T-helper 1 cell treated with Interleukin-12 subunit alpha and Interleukin-12 subunit beta and Interleukin-4 antibody, amounts not matched to agents 30 μg/mL and 1 μg/mL, for 36 hours (primary cell): ENCODE measurements around the gene SF3B1.
"Not testable (repeated sequence)": the region's sequence is repeated elsewhere in the genome, so short reads cannot be mapped to it uniquely, and the experiment has no call there.

ENCODE experiments used
- H3K27ac Mint-ChIP-seq: one replicate; pipeline ENCODE4 v1.8.0; 2021; ENCODE audit warnings: mild to moderate bottlenecking, mixed read lengths
- H3K27me3 Mint-ChIP-seq: one replicate; pipeline ENCODE4 v1.8.0; 2021; ENCODE audit warnings: low read depth, mixed read lengths
- H3K36me3 Mint-ChIP-seq: one replicate; pipeline ENCODE4 v1.8.0; 2021; ENCODE audit warnings: low read depth, mixed read lengths
- H3K4me1 Mint-ChIP-seq: one replicate; pipeline ENCODE4 v1.8.0; 2021; ENCODE audit warnings: low read depth, mixed read lengths
- H3K4me3 Mint-ChIP-seq: one replicate; pipeline ENCODE4 v1.8.0; 2021; ENCODE audit warnings: mild to moderate bottlenecking, moderate library complexity, mixed read lengths
- H3K9me3 Mint-ChIP-seq: one replicate; pipeline ENCODE4 v1.8.0; 2021; ENCODE audit warnings: mixed read lengths

SF3B1 gene

DNA sequence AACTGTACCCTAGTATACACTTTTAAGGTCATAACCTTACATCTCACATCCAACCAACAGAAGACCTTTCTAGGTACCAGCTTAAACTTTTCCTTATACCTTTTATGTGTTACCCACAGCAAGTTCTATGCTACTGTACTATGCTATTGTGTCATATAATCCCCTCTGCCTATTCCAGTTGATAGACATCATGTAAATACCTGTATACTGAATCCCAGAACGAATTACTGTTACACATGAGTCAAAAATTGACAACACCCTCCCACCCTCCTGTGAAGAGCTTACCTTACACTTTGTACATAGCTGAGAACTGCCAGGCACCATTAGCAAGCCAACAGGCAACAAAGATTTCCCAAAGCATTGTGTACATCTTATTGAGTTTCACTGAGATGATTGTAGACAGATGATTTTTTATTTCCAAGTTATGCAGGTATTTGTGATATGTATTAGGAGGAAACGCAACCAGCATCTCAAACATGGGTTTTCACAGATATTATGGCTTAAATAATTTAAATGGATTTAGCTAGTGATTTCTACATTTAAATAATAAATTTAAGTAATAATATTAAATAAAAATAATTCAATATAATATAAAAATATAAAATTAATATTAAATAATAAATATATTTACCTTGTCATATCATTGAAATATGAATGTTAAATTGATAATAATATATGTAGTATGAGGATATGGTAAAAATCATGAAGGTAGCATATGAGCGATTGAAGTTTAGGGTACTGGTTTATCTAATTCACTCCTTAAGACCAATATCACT is 81.2 kb downstream of the SF3B1 start:
- peaks cover 8% of the 10 kb centered on the region for H3K4me1 Mint-ChIP-seq
- no peak overlapping the region for H3K4me3 Mint-ChIP-seq
- H3K27ac Mint-ChIP-seq = no peak overlapping the region
- H3K9me3 Mint-ChIP-seq = no peaks in the 10 kb centered on the region
- H3K36me3 Mint-ChIP-seq = no peaks in the 10 kb centered on the region
- no peaks in the 10 kb centered on the region for H3K27me3 Mint-ChIP-seq

DNA sequence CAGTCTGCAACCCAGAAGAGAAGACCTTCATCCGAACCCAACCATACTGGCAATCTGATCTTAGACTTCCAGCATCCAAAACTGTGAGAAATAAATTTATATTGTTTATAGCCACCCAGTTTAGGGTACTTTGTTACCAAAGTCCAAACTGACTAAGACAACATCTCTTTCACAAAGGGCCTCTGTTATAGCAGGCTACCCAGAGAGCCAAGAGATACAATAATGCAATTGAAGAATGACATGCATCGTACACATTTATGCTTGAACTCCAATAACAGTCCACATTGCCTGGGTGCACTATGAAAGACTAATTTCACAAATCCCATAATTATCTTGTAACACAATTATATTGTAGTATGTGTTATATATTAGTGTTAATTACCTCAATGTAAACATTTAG is 85.1 kb downstream of the SF3B1 start:
- no peak overlapping the region for H3K27ac Mint-ChIP-seq
- H3K4me3 Mint-ChIP-seq = no peak overlapping the region
- H3K27me3 Mint-ChIP-seq = no peaks in the 10 kb centered on the region
- H3K4me1 Mint-ChIP-seq = peaks cover 3% of the 10 kb centered on the region
- no peaks in the 10 kb centered on the region for H3K36me3 Mint-ChIP-seq
- H3K9me3 Mint-ChIP-seq = no peaks in the 10 kb centered on the region

DNA sequence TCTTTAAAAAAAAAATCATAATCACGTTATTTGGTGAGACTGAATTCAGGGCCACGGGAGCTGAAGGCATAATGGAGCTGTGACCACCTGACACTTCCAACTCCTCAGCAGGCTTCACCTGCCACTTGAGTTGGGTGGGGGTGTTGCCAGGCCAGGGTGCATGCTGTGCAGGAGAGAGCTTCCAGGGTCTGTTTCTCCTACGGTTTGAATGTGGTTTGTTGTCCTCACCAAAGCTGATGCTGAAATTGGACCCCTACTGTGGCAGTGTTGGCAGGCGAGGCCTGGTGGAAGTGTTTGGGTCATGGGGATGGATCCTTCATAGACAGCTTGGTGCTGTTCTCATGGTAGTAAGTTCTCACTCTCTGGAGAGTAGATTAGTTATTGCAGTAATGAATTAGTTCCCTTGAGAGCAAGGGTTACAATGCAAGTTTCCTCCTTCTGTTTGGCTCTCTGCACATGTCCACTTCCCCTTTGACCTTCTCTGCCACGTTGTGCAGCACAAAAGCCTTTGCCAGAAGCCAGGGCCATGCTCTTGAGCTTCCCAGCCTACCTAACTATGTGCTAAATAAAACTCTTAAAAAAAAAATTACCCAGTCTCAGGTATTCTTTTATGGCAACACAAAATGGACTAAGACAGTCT is 86.0 kb downstream of the SF3B1 start:
- no peak overlapping the region for H3K27ac Mint-ChIP-seq
- peaks cover 3% of the 10 kb centered on the region for H3K4me1 Mint-ChIP-seq
- H3K4me3 Mint-ChIP-seq = no peak overlapping the region
- H3K27me3 Mint-ChIP-seq = no peaks in the 10 kb centered on the region
- no peaks in the 10 kb centered on the region for H3K36me3 Mint-ChIP-seq
- H3K9me3 Mint-ChIP-seq = no peaks in the 10 kb centered on the region

DNA sequence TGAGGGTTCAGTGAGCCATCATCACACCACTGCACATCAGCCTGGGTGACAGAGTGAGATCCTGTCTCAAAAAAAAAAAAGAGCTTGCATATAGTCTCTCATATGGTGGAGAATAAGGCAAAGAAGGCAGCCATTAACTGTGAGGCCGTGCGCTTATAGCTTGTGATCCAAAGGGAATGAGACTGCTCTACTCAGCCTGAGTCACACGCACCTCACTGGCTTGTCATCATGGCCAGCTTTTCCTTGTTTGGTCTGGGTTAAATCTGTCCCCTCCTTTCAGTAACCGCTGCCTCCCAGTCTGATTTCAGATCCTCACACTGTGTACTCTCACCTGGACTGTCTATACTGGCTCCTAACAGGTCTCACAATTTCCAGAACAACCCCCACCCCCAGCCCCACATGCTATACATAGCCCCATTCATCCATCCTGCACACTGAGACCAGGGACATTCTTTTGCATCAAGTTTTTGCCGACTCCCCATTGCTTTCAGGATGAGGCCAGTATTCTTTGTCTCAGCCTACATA is 88.9 kb downstream of the SF3B1 start:
- no peak overlapping the region for H3K4me3 Mint-ChIP-seq
- H3K36me3 Mint-ChIP-seq = peaks cover 3% of the 10 kb centered on the region
- peaks cover 8% of the 10 kb centered on the region for H3K4me1 Mint-ChIP-seq
- H3K9me3 Mint-ChIP-seq = no peaks in the 10 kb centered on the region
- H3K27ac Mint-ChIP-seq = no peak overlapping the region
- H3K27me3 Mint-ChIP-seq = no peaks in the 10 kb centered on the region

DNA sequence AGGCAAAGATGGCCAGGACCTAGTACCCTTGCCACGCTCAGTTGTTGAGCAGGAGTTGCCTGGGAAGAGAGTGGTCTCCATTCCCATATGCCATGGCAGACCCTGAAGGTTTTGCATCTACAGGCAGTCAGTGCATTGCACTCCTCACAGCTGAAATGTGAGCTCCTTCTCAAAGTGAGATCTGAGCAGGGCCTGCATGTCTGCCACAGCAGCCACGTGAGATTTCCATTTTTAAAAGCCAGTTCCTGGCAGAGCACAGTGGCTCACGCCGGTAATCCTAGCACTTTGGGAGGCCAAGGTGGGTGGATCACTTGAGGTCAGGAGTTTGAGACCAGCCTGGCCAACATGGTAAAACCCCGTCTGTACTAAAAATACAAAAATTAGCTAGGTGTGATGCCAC is 90.9 kb downstream of the SF3B1 start:
- H3K36me3 Mint-ChIP-seq, H3K27ac Mint-ChIP-seq, H3K9me3 Mint-ChIP-seq, H3K4me3 Mint-ChIP-seq, H3K27me3 Mint-ChIP-seq: not testable (repeated sequence)
- H3K4me1 Mint-ChIP-seq = peaks cover 13% of the 10 kb centered on the region

DNA sequence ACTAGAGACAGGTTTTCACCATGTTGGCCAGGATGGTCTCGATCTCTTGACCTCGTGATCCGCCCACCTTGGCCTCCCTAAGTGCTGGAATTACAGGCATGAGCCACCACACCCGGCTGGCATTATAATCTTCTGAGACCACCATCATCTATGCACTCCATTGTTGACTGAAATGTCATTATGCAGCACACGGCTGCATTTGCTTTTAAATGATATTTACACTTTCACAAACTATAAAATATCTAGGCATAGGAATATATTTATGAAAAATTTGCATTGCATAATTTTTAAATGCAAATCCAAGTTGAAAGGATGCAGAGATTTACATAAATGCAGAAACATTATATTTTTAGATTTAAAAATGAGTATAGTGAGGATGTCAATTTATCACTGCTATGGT is 94.2 kb downstream of the SF3B1 start:
- H3K36me3 Mint-ChIP-seq = peaks cover 3% of the 10 kb centered on the region
- peaks cover 14% of the 10 kb centered on the region for H3K4me1 Mint-ChIP-seq
- H3K9me3 Mint-ChIP-seq = no peaks in the 10 kb centered on the region
- H3K27me3 Mint-ChIP-seq = no peaks in the 10 kb centered on the region
- no peak overlapping the region for H3K27ac Mint-ChIP-seq
- H3K4me3 Mint-ChIP-seq = no peak overlapping the region
